H1 (cell line): ENCODE measurements around the gene KCNJ9. TPM values are rescaled to one million over a fixed set of nuclear protein-coding genes. Genes with fewer than 3 reads are reported as not detected.

Experiments
- CTCF ChIA-PET: fragments of 300-600 bp; sonication (Branson Sonifier 250); formaldehyde crosslinking; loops from one replicate; lab custom pipeline; 2021; ENCODE audit not compliant: partially characterized antibody; lab: Charles Lee
- POLR2A ChIA-PET: fragments of 300-600 bp; sonication (Branson Sonifier 250); formaldehyde crosslinking; loops from one replicate; lab custom pipeline; 2021; ENCODE audit warnings: inconsistent platforms; ENCODE audit not compliant: partially characterized antibody; lab: Charles Lee
- DNase-seq, 2 experiments: peaks; one replicate each; pipeline versions ENCODE4 v3.0.0 to v3.0.0-alpha.2; 2010 to 2022; ENCODE audit warnings: low spot score in 2 of 2, low read depth in 1 of 2, mixed read lengths in 1 of 2
- FAIRE-seq: peaks from 2 replicates; lab custom pipeline; 2011; peaks lifted over from hg19 to GRCh38; lab: Jason Lieb, UNC
- H2AFZ ChIP-seq: 2 replicates; pipeline ENCODE4 v1.8.1; 2012; ENCODE audit warnings: low read length, inconsistent platforms
- H2AK5ac ChIP-seq: 2 replicates; pipeline ENCODE4 v1.6.1; 2013; ENCODE audit warnings: low read depth, low read length
- H2BK120ac ChIP-seq: replicated peaks from 2 replicates; pipeline ENCODE3; 2013; ENCODE audit warnings: low read depth, low read length, inconsistent platforms
- H2BK12ac ChIP-seq: 2 replicates; pipeline ENCODE4 v1.6.1; 2013; ENCODE audit warnings: low read depth, low read length
- H2BK15ac ChIP-seq: 2 replicates; pipeline ENCODE4 v1.6.1; 2013; ENCODE audit warnings: low read length
- H2BK20ac ChIP-seq: 2 replicates; pipeline ENCODE4 v1.6.1; 2013; ENCODE audit warnings: low read length
- H2BK5ac ChIP-seq: 2 replicates; pipeline ENCODE4 v1.6.1; 2013; ENCODE audit warnings: low read depth, low read length
- H3K14ac ChIP-seq: 2 replicates; pipeline ENCODE4 v1.6.1; 2013; ENCODE audit warnings: inconsistent platforms; ENCODE audit not compliant: insufficient read length
- H3K18ac ChIP-seq: 2 replicates; pipeline ENCODE4 v1.6.1; 2013; ENCODE audit warnings: low read length; ENCODE audit errors: extremely low read depth
- H3K23ac ChIP-seq: 2 replicates; pipeline ENCODE4 v1.6.1; 2013; ENCODE audit warnings: inconsistent platforms; ENCODE audit not compliant: insufficient read length
- H3K23me2 ChIP-seq: 2 replicates; pipeline ENCODE4 v1.6.1; 2013; ENCODE audit warnings: low read depth, low read length
- H3K27ac ChIP-seq: 2 replicates; pipeline ENCODE4 v1.6.1; 2011; ENCODE audit warnings: low read depth, low read length, inconsistent platforms
- H3K27me3 ChIP-seq, 4 experiments: replicated peaks in 1 of 4; 1 replicate in 1 of 4; 2 replicates in 3 of 4; pipeline versions ENCODE4 v1.6.1 to v1.8.1; 2011 to 2013; ENCODE audit warnings: low read length in 3 of 4, mild to moderate bottlenecking in 3 of 4, inconsistent platforms in 2 of 4, mixed read lengths in 2 of 4, moderate library complexity in 1 of 4; ENCODE audit not compliant: control insufficient read depth in 3 of 4, insufficient read depth in 3 of 4; ENCODE audit errors: extremely low read depth in 1 of 4
- H3K36me3 ChIP-seq, 4 experiments: 2 replicates each; pipeline versions ENCODE4 v1.6.1 to v1.8.1; 2011 to 2013; ENCODE audit warnings: mild to moderate bottlenecking in 4 of 4, low read length in 3 of 4, moderate library complexity in 2 of 4, control low read depth in 1 of 4, inconsistent platforms in 1 of 4; ENCODE audit not compliant: insufficient read depth in 4 of 4, control insufficient read depth in 2 of 4
- H3K4ac ChIP-seq: replicated peaks from 2 replicates; pipeline ENCODE3; 2013; ENCODE audit warnings: low read length, low read depth, mixed read lengths, inconsistent platforms; ENCODE audit not compliant: insufficient read length
- H3K4me1 ChIP-seq, 4 experiments: replicated peaks in 1 of 4; 1 replicate in 1 of 4; 2 replicates in 3 of 4; pipeline versions ENCODE4 v1.6.1 to v1.8.1; 2011 to 2013; ENCODE audit warnings: low read length in 3 of 4, inconsistent platforms in 2 of 4, mixed read lengths in 1 of 4; ENCODE audit not compliant: insufficient read depth in 4 of 4, control insufficient read depth in 3 of 4
- H3K4me2 ChIP-seq, 2 experiments: 2 replicates each; pipeline versions ENCODE4 v1.6.1 to v1.8.1; 2011 to 2013; ENCODE audit warnings: low read depth in 2 of 2, low read length in 2 of 2, control low read depth in 1 of 2, inconsistent platforms in 1 of 2, mild to moderate bottlenecking in 1 of 2; ENCODE audit not compliant: insufficient read depth in 1 of 2
- H3K4me3 ChIP-seq, 4 experiments: fragments of 200-600, 300-600 bp in 1 of 4; sonication (generic), shearing (Covaris generic), sonication (Bioruptor Twin) in 1 of 4; 2 replicates each; pipeline versions ENCODE4 v1.5.1 to v1.8.1; 2011 to 2016; ENCODE audit warnings: low read length in 4 of 4, low read depth in 3 of 4, control low read depth in 2 of 4, inconsistent platforms in 2 of 4, mild to moderate bottlenecking in 2 of 4, mixed read lengths in 1 of 4, moderate library complexity in 1 of 4; ENCODE audit not compliant: insufficient read depth in 2 of 4; ENCODE audit errors: extremely low read depth in 1 of 4
- H3K56ac ChIP-seq: replicated peaks from 2 replicates; pipeline ENCODE3; 2013; ENCODE audit warnings: low read depth, mild to moderate bottlenecking, mixed read lengths, low read length, inconsistent platforms; ENCODE audit not compliant: insufficient read length
- H3K79me1 ChIP-seq: 2 replicates; pipeline ENCODE4 v1.6.1; 2013; ENCODE audit warnings: low read depth, low read length, control low read depth
- H3K79me2 ChIP-seq, 2 experiments: 2 replicates each; pipeline versions ENCODE4 v1.6.1 to v1.8.1; 2012 to 2013; ENCODE audit warnings: low read length in 2 of 2, mild to moderate bottlenecking in 2 of 2, inconsistent platforms in 1 of 2; ENCODE audit not compliant: insufficient read depth in 2 of 2, control insufficient read depth in 1 of 2
- H3K9ac ChIP-seq, 4 experiments: replicated peaks in 1 of 4; 1 replicate in 1 of 4; 2 replicates in 3 of 4; pipeline versions ENCODE4 v1.6.1 to v1.8.1; 2011 to 2013; ENCODE audit warnings: low read depth in 3 of 4, low read length in 3 of 4, control low read depth in 2 of 4, mild to moderate bottlenecking in 2 of 4, moderate library complexity in 2 of 4, inconsistent platforms in 1 of 4; ENCODE audit errors: extremely low read depth in 1 of 4
- H3K9me3 ChIP-seq, 2 experiments: 2 replicates each; pipeline versions ENCODE4 v1.6.1 to v1.8.1; 2012 to 2013; ENCODE audit warnings: mild to moderate bottlenecking in 2 of 2, moderate library complexity in 2 of 2, control low read depth in 1 of 2, inconsistent platforms in 1 of 2, low read depth in 1 of 2, low read length in 1 of 2, mixed read lengths in 1 of 2; ENCODE audit not compliant: insufficient read depth in 2 of 2
- H4K20me1 ChIP-seq, 2 experiments: replicated peaks in 1 of 2; 2 replicates each; pipeline versions ENCODE3 to v1.8.1; 2011 to 2013; ENCODE audit warnings: inconsistent platforms in 2 of 2, low read length in 2 of 2, mild to moderate bottlenecking in 1 of 2; ENCODE audit not compliant: insufficient read depth in 2 of 2, control insufficient read depth in 1 of 2
- H4K5ac ChIP-seq: 2 replicates; pipeline ENCODE4 v1.6.1; 2013; ENCODE audit warnings: low read length, low read depth, mixed read lengths, inconsistent platforms; ENCODE audit not compliant: insufficient read length
- H4K8ac ChIP-seq: 2 replicates; pipeline ENCODE4 v1.8.0; 2013; ENCODE audit warnings: mild to moderate bottlenecking, moderate library complexity, low read length, inconsistent platforms; ENCODE audit not compliant: insufficient read depth; ENCODE audit errors: extremely low read depth
- H4K91ac ChIP-seq: replicated peaks from 2 replicates; pipeline ENCODE3; 2013; ENCODE audit warnings: low read length, mixed read lengths, inconsistent platforms; ENCODE audit not compliant: insufficient read length
- ASH2L ChIP-seq: fragments of 200-600, 300-600 bp; sonication (generic); IDR thresholded peaks from one replicate; pipeline ENCODE4 v1.7.1; 2017; ENCODE audit warnings: low read length
- BCL11A ChIP-seq, 2 experiments: IDR thresholded peaks; one replicate each; pipeline ENCODE4 v1.6.1; 2011; ENCODE audit warnings: low read depth in 2 of 2, low read length in 2 of 2, mild to moderate bottlenecking in 2 of 2
- EZH2 ChIP-seq: fragments of 200-600 bp; sonication (generic); IDR thresholded peaks from 2 replicates; pipeline ENCODE4 v1.7.1; 2012; ENCODE audit warnings: low read depth, mild to moderate bottlenecking, moderate library complexity, low read length, inconsistent platforms; ENCODE audit not compliant: severe bottlenecking
- HDAC2 ChIP-seq, 2 experiments: fragments of 300-600 bp in 1 of 2; sonication (generic) in 1 of 2; IDR thresholded peaks; 2 replicates each; pipeline ENCODE4 v1.6.1; 2011 to 2012; ENCODE audit warnings: low read depth in 2 of 2, low read length in 2 of 2, mild to moderate bottlenecking in 2 of 2, moderate library complexity in 2 of 2, borderline replicate concordance in 1 of 2, inconsistent platforms in 1 of 2
- KDM4A ChIP-seq: IDR thresholded peaks from one replicate; pipeline ENCODE4 v1.7.1; 2012; ENCODE audit warnings: low read depth, mild to moderate bottlenecking, moderate library complexity, low read length, inconsistent platforms; ENCODE audit not compliant: severe bottlenecking
- POU5F1 ChIP-seq: IDR thresholded peaks from 2 replicates; pipeline ENCODE4 v1.6.1; 2011; ENCODE audit warnings: low read depth, mild to moderate bottlenecking, low read length, moderate library complexity
- WGBS, 2 experiments: shearing (Covaris generic) in 1 of 2; methylation state at CpG; one replicate each; pipeline versions ENCODE4 v1.1.6 to v1.1.7; 2013 to 2015; ENCODE audit warnings: low lambda C conversion rate in 2 of 2, mixed read lengths in 2 of 2, inconsistent platforms in 1 of 2, low coverage in 1 of 2, missing lambda C conversion rate in 1 of 2; ENCODE audit not compliant: insufficient replicate concordance in 2 of 2, insufficient coverage in 1 of 2, insufficient read length in 1 of 2; ENCODE audit errors: extremely low coverage in 1 of 2, missing lambda C conversion rate in 1 of 2; 5-methylcytosine and 5-hydroxymethylcytosine counted together
- polyA plus RNA-seq, 7 experiments: library from polyadenylated mRNA; depleted of rRNA in 3 of 7; stranded (reverse) in 5 of 7; unstranded in 2 of 7; fragments of >200 nt in 5 of 7; fragments of 200-250 nt in 2 of 7; gene quantifications; 1 replicate in 5 of 7; 2 replicates in 1 of 7; 4 replicates in 1 of 7; pipeline versions ENCODE4 v1.2.1 to v1.2.3, GENCODE V29; 2011 to 2013; ENCODE audit warnings: missing spikeins in 2 of 7, mixed read lengths in 2 of 7
- total RNA-seq: library from RNA; stranded (reverse); fragmentation: NEBNext Ultra II Directional; extraction: Animal tissue kit (Norgen Biotek cat#: 25700); gene quantifications from 2 replicates; pipeline ENCODE4 v1.2.1, GENCODE V29; 2021

KCNJ9 gene
- total and polyA plus RNA-seq, 2 of the 8 experiments (the other 6 are each of a cell fraction or from before 2014, with no cell fraction given), result 0.02 to 0.13 TPM

- H3K14ac ChIP-seq, result no peak overlapping the region
- H3K27me3 ChIP-seq, result peaks cover 0 to 14% (median 11%) of the 10 kb centered on the region in 4 experiments; a peak in 6 of 7 replicates
- H3K9me3 ChIP-seq, result no peaks in the 10 kb centered on the region
These were observed 10.8 kb upstream of the KCNJ9 start for GRCh38 chr1:160070243-160071163.

More at GRCh38 chr1:160070243-160071163, 10.8 kb upstream of the KCNJ9 start:
- DNase-seq, result peak in 1 of 2 experiments; percentile 92
- no peak overlapping the region for H4K91ac ChIP-seq
- WGBS, 2 experiments, result 6% methylated on average over 24 of the region's 46 CpGs; no CpG with 5 or more reads in 1 of the 2 experiments
- peak; percentile 81 for TF ChIP-seq ASH2L
- no peak for TF ChIP-seq BCL11A (IDR thresholded peaks at IDR 0.05; ENCODE audit: low read depth in 2 of 2, low read length in 2 of 2)
- 0 out of 4 replicates have a peak, but pooled peaks of 1 of the 2 experiments have one; percentile 69 for TF ChIP-seq HDAC2 (IDR thresholded peaks at IDR 0.05; ENCODE audit: borderline replicate concordance in 1 of 2, low read depth in 2 of 2, low read length in 2 of 2)
- peak; percentile 31 for TF ChIP-seq EZH2
- TF ChIP-seq POU5F1, result no peak
- TF ChIP-seq KDM4A, result peak; percentile 70
- TF ChIP-seq, all 59 proteins: peak for 4
- POLR2A ChIA-PET, result interaction anchor here (0.6 to 2.4 kb wide), 6 partner anchors 11 to 28 kb away, joined by 3 to 7 read pairs (median 4); partner anchors contain the start of gene KCNJ9
- CTCF ChIA-PET, result interaction anchor here (46.4 to 50.1 kb wide), 2 partner anchors 4 to 13 kb away, joined by 1874 read pairs; partner anchors contain the start of genes IGSF8, KCNJ10 and KCNJ9
- no peak overlapping the region for H4K5ac ChIP-seq
- H3K56ac ChIP-seq, result no peak overlapping the region
- no peak overlapping the region for H2BK20ac ChIP-seq
- H3K23me2 ChIP-seq, result peaks cover 8% of the 10 kb centered on the region
- H2AFZ ChIP-seq, result peak overlapping the region; percentile 86
- no peak overlapping the region for H3K27ac ChIP-seq
- H2BK12ac ChIP-seq, result no peak overlapping the region
- no peak overlapping the region for H2AK5ac ChIP-seq
- peak overlapping the region; percentile 70 to 78 (median 70) for H3K4me3 ChIP-seq
- H4K8ac ChIP-seq, result peak overlapping the region; percentile 71; the same call in 1 of the 2 replicates
- H4K20me1 ChIP-seq, result no peaks in the 10 kb centered on the region
- no peak overlapping the region; the same call in 1 of the 2 replicates for H3K18ac ChIP-seq
- peak overlapping the region; percentile 90 to 93 for H3K4me2 ChIP-seq
- H3K36me3 ChIP-seq, result no peaks in the 10 kb centered on the region
- no peak overlapping the region for H3K4ac ChIP-seq
- H2BK120ac ChIP-seq, result no peak overlapping the region
- H3K23ac ChIP-seq, result no peak overlapping the region
- no peak overlapping the region for H2BK15ac ChIP-seq
- H3K9ac ChIP-seq, result no peak overlapping the region; a peak in 1 of 7 replicates
- peaks cover 0 to 12% (median 6%) of the 10 kb centered on the region in 4 experiments; a peak in 5 of 7 replicates for H3K4me1 ChIP-seq
- no peaks in the 10 kb centered on the region for H3K79me2 ChIP-seq
- H2BK5ac ChIP-seq, result no peak overlapping the region
- no peaks in the 10 kb centered on the region for H3K79me1 ChIP-seq
- no peak for FAIRE-seq
